ENCODE measurements around the gene MRGPRG.

The MRGPRG gene

GRCh38 chr11:3225826-3226750 is 7.5 kb upstream of the MRGPRG start:
- no peak for DNase-seq

- DNase-seq, result no peak
Measured at GRCh38 chr11:3225159-3225758, 6.6 kb upstream of the MRGPRG start.

GRCh38 chr11:3224401-3225057 is 5.9 kb upstream of the MRGPRG start:
- no peak for DNase-seq

- no peak for DNase-seq
Measured at GRCh38 chr11:3223932-3224381, 5.3 kb upstream of the MRGPRG start.

- no peak for DNase-seq
Measured at GRCh38 chr11:3222941-3223915, 4.6 kb upstream of the MRGPRG start.

GRCh38 chr11:3222003-3222855 is 3.6 kb upstream of the MRGPRG start:
- DNase-seq, result no peak

- no peak for DNase-seq
Measured at GRCh38 chr11:3221408-3222002, 2.9 kb upstream of the MRGPRG start.

GRCh38 chr11:3220521-3221407 is 2.2 kb upstream of the MRGPRG start:
- no peak for DNase-seq

GRCh38 chr11:3220101-3220500 is 1.5 kb upstream of the MRGPRG start:
- no peak for DNase-seq

GRCh38 chr11:3219281-3219892 is 774 bp upstream of the MRGPRG start:
- DNase-seq, result no peak

GRCh38 chr11:3217818-3218482 is 663 bp downstream of the MRGPRG start:
- no peak for DNase-seq

- DNase-seq, result no peak
Measured at GRCh38 chr11:3216027-3216525, 2.5 kb downstream of the MRGPRG start.

GRCh38 chr11:3215346-3216026 is 3.1 kb downstream of the MRGPRG start:
- DNase-seq, result no peak

- DNase-seq, result no peak
Measured at GRCh38 chr11:3214420-3214699, 4.3 kb downstream of the MRGPRG start.

- no peak for DNase-seq
Measured at GRCh38 chr11:3213659-3214419, 4.8 kb downstream of the MRGPRG start.

GRCh38 chr11:3208272-3208671 is 10.3 kb downstream of the MRGPRG start:
- no peak for DNase-seq

GRCh38 chr11:3207526-3208189 is 11.0 kb downstream of the MRGPRG start:
- no peak for DNase-seq

Measured in CD4-positive, alpha-beta T cell treated with Interleukin-17A for 4 hours (primary cell).